Subcutaneous adipose tissue (tissue), 4 donors: Measurements from ENCODE around the gene CACNA2D2. TPM values are rescaled to one million over a fixed set of nuclear protein-coding genes. Genes with fewer than 3 reads are reported as not detected.

ENCODE experiments used
- total RNA-seq, 4 donors: library from RNA; depleted of rRNA; stranded (reverse); fragments of >200 nt; gene quantifications; one replicate each; pipeline ENCODE4 v1.1.0, GENCODE V29; 2016
- TF ChIP-seq, protein P1 (sequence below): fragments of 450-650 bp; IDR thresholded peaks from one replicate; pipeline ENCODE4 v1.5.1; 2016; ENCODE audit warnings: low read depth, mild to moderate bottlenecking, control low read depth, antibody characterized with exemption, moderate library complexity

Gene CACNA2D2
- total RNA-seq, 4 donors from 2014 or later = 0.65 to 1.7 (median 0.66) TPM; not detected in 1

DNA sequence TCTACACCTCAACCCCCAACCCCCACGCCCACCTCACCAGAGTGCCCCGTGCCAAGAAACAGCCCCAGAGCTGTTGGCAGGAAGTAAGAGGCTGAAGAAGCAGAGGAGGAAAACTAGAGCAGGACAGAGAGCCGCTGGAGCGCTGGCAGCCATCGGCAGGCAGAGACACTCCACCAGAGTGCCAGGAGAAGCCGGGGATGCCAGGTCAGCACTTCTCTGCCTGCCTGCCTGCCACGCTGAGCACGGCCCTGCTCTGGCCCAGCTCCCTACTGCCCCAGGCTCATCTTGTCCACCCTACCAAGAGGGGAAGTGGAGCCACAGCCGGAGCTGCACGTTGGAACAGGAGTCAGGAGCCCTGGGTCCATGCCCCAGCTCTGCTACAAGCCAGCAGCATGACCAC, 29.7 kb downstream of the CACNA2D2 start:
- TF ChIP-seq, protein P1, sequence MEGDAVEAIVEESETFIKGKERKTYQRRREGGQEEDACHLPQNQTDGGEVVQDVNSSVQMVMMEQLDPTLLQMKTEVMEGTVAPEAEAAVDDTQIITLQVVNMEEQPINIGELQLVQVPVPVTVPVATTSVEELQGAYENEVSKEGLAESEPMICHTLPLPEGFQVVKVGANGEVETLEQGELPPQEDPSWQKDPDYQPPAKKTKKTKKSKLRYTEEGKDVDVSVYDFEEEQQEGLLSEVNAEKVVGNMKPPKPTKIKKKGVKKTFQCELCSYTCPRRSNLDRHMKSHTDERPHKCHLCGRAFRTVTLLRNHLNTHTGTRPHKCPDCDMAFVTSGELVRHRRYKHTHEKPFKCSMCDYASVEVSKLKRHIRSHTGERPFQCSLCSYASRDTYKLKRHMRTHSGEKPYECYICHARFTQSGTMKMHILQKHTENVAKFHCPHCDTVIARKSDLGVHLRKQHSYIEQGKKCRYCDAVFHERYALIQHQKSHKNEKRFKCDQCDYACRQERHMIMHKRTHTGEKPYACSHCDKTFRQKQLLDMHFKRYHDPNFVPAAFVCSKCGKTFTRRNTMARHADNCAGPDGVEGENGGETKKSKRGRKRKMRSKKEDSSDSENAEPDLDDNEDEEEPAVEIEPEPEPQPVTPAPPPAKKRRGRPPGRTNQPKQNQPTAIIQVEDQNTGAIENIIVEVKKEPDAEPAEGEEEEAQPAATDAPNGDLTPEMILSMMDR = no peak

DNA sequence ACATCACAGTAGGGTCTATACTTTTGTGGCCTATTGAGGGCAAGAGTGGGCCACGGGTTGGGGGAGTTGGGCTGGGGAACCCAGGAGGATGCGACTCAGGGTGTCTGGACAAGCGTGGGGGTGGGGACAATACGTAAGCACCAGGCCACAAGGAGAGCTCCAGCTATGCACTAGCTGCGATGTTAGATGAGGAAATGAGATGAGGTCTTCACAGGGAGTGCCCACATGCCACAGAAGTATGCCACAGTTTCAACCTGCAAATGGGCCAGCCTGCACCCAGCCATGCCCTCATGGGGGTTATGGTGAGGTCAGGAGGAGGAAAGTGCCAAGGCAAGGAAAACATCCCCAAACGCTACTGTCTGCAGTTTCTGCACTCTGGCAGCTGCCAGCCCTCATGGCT, 30.5 kb downstream of the CACNA2D2 start:
- TF ChIP-seq, protein P1 = no peak

DNA sequence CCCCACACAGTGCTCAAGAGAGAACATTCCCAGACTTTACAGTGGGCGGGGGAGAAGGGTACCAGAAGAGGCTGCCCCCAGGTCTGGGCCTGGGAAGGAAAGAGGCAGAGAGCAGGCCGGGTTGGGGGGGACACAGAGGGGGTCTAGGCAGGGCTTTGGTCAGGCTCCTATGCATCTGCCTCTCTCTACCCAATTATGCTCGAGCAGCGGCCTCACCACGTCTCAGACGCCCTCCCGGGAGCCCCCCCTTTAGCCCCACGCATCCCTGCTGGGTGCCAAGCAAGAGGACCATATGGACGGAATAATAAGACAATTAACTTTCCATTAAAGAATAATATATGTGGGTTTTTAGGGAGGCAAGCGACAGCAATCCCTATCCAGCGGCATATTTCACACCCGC, 32.8 kb downstream of the CACNA2D2 start:
- TF ChIP-seq, protein P1 = no peak

DNA sequence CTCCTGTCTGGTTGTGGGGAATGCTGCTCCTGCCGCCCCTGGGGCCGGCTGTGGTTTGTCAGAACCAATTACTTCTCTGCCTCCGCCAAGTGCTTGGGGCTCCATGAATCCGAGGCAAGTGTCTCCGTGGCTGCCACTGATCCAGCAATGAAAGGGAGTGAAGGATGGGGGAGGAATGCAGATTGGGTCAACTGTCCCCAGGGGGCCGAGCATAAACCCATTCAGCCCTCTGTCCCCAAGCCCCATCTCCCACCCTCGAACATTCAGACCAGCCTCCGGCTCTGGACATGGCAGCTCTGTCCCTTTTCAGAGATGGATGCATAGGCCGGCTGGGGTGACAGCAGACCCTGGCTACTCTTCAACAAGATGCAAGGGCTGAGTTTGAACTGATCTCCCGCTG, 35.5 kb downstream of the CACNA2D2 start:
- TF ChIP-seq, protein P1 = no peak

DNA sequence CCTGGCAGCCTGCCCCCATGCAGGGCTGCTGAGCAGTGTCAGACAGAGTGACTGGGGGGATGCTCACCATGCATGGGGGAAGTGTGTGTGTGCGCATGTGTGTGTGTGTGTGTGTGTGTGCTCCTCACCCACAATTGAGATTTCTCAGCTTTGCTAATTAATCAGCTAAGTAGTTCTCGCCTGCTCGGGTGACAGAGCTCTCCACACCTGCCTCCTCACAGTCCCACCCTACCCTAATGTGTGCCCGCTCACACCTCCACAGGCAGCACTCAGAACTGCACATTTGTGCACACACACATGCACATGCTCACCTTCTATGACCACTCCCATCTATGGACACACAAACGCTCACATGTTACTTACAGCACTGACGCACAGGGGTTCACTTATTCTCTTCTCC, 37.3 kb downstream of the CACNA2D2 start:
- TF ChIP-seq, protein P1 = no peak

DNA sequence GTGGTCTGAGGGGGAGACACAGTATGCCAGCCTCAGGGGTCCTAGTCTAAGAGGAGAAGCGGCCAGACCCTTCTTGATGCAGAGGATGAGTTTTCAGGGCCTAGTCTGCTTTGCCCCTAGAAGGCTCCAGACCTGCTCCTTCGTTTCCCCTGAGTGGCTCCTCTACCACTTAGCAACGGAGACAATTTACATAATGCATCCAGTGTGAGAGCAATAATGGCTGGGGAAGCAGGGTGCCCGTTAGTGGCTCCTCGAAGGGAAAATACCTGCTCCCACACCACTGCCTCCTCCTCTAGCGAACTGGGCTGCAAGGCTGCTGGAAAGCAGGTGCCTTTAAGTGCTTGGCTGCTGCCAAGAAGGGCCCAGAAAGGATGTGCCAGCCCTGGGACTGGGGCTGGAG, 38.9 kb downstream of the CACNA2D2 start:
- TF ChIP-seq, protein P1 = no peak

DNA sequence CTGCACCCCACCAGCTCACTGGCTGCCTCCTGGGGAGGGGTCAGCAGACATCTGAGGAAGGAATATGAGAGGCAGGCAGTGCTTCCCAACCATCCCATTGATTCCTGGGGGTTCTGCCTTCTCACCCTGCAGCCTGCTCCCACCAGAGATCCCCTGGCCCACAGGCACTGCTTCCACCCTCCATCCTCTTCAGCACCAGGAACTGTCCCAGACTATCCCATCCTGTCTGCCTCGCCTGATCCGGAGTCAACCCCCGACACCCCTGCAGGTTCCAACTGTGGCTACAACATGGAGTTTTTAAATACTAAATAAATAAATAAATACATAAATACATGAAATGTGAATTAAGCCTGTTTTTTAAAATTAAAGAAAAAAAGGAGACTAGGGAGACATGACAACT, 43.6 kb downstream of the CACNA2D2 start:
- TF ChIP-seq, protein P1 = no peak
